ENCODE results near the gene VWA3B. TPM values are rescaled to one million over a fixed set of nuclear protein-coding genes. Genes with fewer than 3 reads are reported as not detected.

VWA3B gene
- polyA plus RNA-seq, 2 of the 4 experiments (the other 2 are of a cell fraction): not detected

- no peak for TF ChIP-seq REST (IDR thresholded peaks at IDR 0.05)
- TF ChIP-seq MAFK (IDR thresholded peaks at IDR 0.05; ENCODE audit: partially characterized antibody): no peak
- no peak for TF ChIP-seq FOSL2 (IDR thresholded peaks at IDR 0.05)
- TF ChIP-seq FOSL2 (CRISPR knock-in tag; IDR thresholded peaks at IDR 0.05): no peak
- no peak for TF ChIP-seq PBX3 (IDR thresholded peaks at IDR 0.05)
- TF ChIP-seq EP300 (IDR thresholded peaks at IDR 0.05): no peak
- TF ChIP-seq TFCP2L1 (CRISPR knock-in tag; IDR thresholded peaks at IDR 0.05): no peak
- TF ChIP-seq TP53 (CRISPR knock-in tag; IDR thresholded peaks at IDR 0.05): no peak
- TF ChIP-seq MYC (IDR thresholded peaks at IDR 0.05; ENCODE audit: borderline replicate concordance, low read length): no peak
- no peak for TF ChIP-seq CTCF (IDR thresholded peaks at IDR 0.05)
Measured at GRCh38 chr2:98037666-98038336, 49.2 kb upstream of the VWA3B start (continued).

GRCh38 chr2:98039085-98039756 lies 47.7 kb upstream of the VWA3B start:
- 74% methylated on average over 12 of the region's 12 CpGs for WGBS (ENCODE audit: missing lambda C conversion rate)
- ChIA-PET CTCF (no interaction called here), POLR2A (no interaction called here)
- H3K4me3 ChIP-seq: no peak overlapping the region
- TF ChIP-seq FOSL2 (IDR thresholded peaks at IDR 0.05): no peak
- no peak for TF ChIP-seq FOSL2 (CRISPR knock-in tag; IDR thresholded peaks at IDR 0.05)
- no peak for TF ChIP-seq HOXB5 (CRISPR knock-in tag; IDR thresholded peaks at IDR 0.05)
- TF ChIP-seq EHF (CRISPR knock-in tag; IDR thresholded peaks at IDR 0.05): no peak
- TF ChIP-seq RAD21 (conservative IDR thresholded peaks at IDR 0.05 in 1 of 2, IDR thresholded peaks at IDR 0.05 in 1 of 2): no peak
- TF ChIP-seq HEYL (CRISPR knock-in tag; IDR thresholded peaks at IDR 0.05): no peak
- no peak for TF ChIP-seq KDM1A (IDR thresholded peaks at IDR 0.05; ENCODE audit: low read depth)
- no peak for TF ChIP-seq ZC3H11A (IDR thresholded peaks at IDR 0.05)
- TF ChIP-seq CBX8 (IDR thresholded peaks at IDR 0.05): no peak
- TF ChIP-seq MAFK (IDR thresholded peaks at IDR 0.05; ENCODE audit: partially characterized antibody): no peak
- TF ChIP-seq PHF8 (IDR thresholded peaks at IDR 0.05; ENCODE audit: borderline replicate concordance, low read depth): no peak
- no peak for TF ChIP-seq ZFP36 (IDR thresholded peaks at IDR 0.05; ENCODE audit: borderline replicate concordance, partially characterized antibody)
- TF ChIP-seq POLR2AphosphoS2 (conservative IDR thresholded peaks at IDR 0.05; ENCODE audit: low read length): no peak
- no peaks in the 10 kb centered on the region for H3K9me3 ChIP-seq
- no peak overlapping the region for H3K27ac ChIP-seq
- FAIRE-seq: no peak
- ATAC-seq: no peak
- no peaks in the 10 kb centered on the region for H3K4me1 ChIP-seq
- H3K4me2 ChIP-seq: no peak overlapping the region
- DNase-seq (ENCODE audit: low read depth in 1 of 2, low spot score in 1 of 2): no peak
